Coronary artery (tissue), 2 donors: ENCODE measurements around the gene CFAP97D2.

Experiments used
- DNase-seq: peaks from one replicate; pipeline ENCODE4 v3.0.0-alpha.2; 2017; ENCODE audit warnings: low spot score
- H3K27ac ChIP-seq, 2 donors: fragments of 200-600 bp; sonication (generic); one replicate each; pipeline ENCODE4 v1.5.1; 2016 to 2019
- H3K4me3 ChIP-seq: fragments of 200-600 bp; sonication (generic); 2 replicates; pipeline ENCODE4 v1.5.1; 2016; ENCODE audit warnings: mild to moderate bottlenecking, moderate library complexity
- CTCF ChIP-seq: fragments of 200-600 bp; sonication (generic); IDR thresholded peaks from one replicate; pipeline ENCODE4 v1.5.1; 2019; ENCODE audit warnings: antibody characterized with exemption

Gene CFAP97D2

GRCh38 chr13:114264886-114265611 lies 86.0 kb downstream of the CFAP97D2 start:
- DNase-seq: no peak
- Histone ChIP-seq H3K4me3 (no peak overlapping the region), H3K27ac (no peak overlapping the region)
- no peak for TF ChIP-seq CTCF

GRCh38 chr13:114266241-114266640 lies 87.2 kb downstream of the CFAP97D2 start:
- Histone ChIP-seq H3K4me3 (no peak overlapping the region), H3K27ac (no peak overlapping the region)
- TF ChIP-seq CTCF: no peak
- DNase-seq: no peak

GRCh38 chr13:114268344-114269280 lies 89.6 kb downstream of the CFAP97D2 start:
- DNase-seq: no peak

GRCh38 chr13:114269281-114269770 lies 90.3 kb downstream of the CFAP97D2 start:
- TF ChIP-seq CTCF: no peak
- Histone ChIP-seq H3K27ac (no peak overlapping the region), H3K4me3 (no peak overlapping the region)
- no peak for DNase-seq

More at GRCh38 chr13:114268344-114269280, 89.6 kb downstream of the CFAP97D2 start:
- Histone ChIP-seq H3K4me3 (no peak overlapping the region), H3K27ac (no peak overlapping the region)
- TF ChIP-seq CTCF: no peak
